A549 (cell line): ENCODE data around the gene ADAM12.

Experiments used
- BHLHE40 ChIP-seq: IDR thresholded peaks from 2 replicates; pipeline ENCODE4 v1.6.1; 2012; ENCODE audit warnings: low read depth, low read length, inconsistent platforms
- CBX2 ChIP-seq: fragments of 200-600 bp; sonication (generic); IDR thresholded peaks from 2 replicates; pipeline ENCODE4 v1.6.1; 2016; ENCODE audit warnings: low read depth, mild to moderate bottlenecking, borderline replicate concordance
- CHD2 ChIP-seq: fragments of 150-350 bp; IDR thresholded peaks from 2 replicates; pipeline ENCODE4 v1.6.1; 2014; ENCODE audit warnings: low read length; ENCODE audit not compliant: partially characterized antibody
- CTCF ChIP-seq: fragments of >200 bp; sonication (Bioruptor Twin); formaldehyde crosslinking; IDR thresholded peaks from 3 replicates; pipeline ENCODE4 v1.5.1; 2016
- ELK1 ChIP-seq: fragments of 150-350 bp; IDR thresholded peaks from 2 replicates; pipeline ENCODE4 v1.6.1; 2014; ENCODE audit warnings: low read depth, mild to moderate bottlenecking, low read length
- GATA3 ChIP-seq: IDR thresholded peaks from 2 replicates; pipeline ENCODE4 v1.6.1; 2012; ENCODE audit warnings: borderline replicate concordance
- HMGXB4 ChIP-seq: fragments of 250-450 bp; sonication (Bioruptor Pico); IDR thresholded peaks from 2 replicates; pipeline ENCODE4 v1.5.0; 2021; ENCODE audit warnings: mild to moderate bottlenecking, moderate library complexity, borderline replicate concordance
- KDM5A ChIP-seq: fragments of 200-600 bp; sonication (generic); IDR thresholded peaks from 2 replicates; pipeline ENCODE4 v1.6.1; 2016; ENCODE audit warnings: antibody characterized with exemption, mild to moderate bottlenecking
- MAX ChIP-seq: IDR thresholded peaks from 2 replicates; pipeline ENCODE4 v1.6.1; 2012
- NR3C1 ChIP-seq: fragments of >200 bp; sonication (Bioruptor Twin); formaldehyde crosslinking; IDR thresholded peaks from 3 replicates; pipeline ENCODE4 v1.6.1; 2017
- PHF8 ChIP-seq: fragments of 200-600 bp; sonication (generic); IDR thresholded peaks from 2 replicates; pipeline ENCODE4 v1.6.1; 2016; ENCODE audit warnings: low read depth, mild to moderate bottlenecking, antibody characterized with exemption, moderate library complexity, borderline replicate concordance
- POLR2A ChIP-seq: IDR thresholded peaks from 2 replicates; pipeline ENCODE4 v1.6.1; 2012; ENCODE audit warnings: mild to moderate bottlenecking, low read length
- USF2 ChIP-seq: fragments of 450-650 bp; IDR thresholded peaks from 2 replicates; pipeline ENCODE4 v1.6.1; 2014; ENCODE audit warnings: antibody characterized with exemption

- TF ChIP-seq CTCF: no peak
- no peak for TF ChIP-seq CHD2
- TF ChIP-seq BHLHE40: no peak
- no peak for TF ChIP-seq PHF8
- TF ChIP-seq GATA3: no peak
- no peak for TF ChIP-seq MAX
- no peak for TF ChIP-seq POLR2A
- TF ChIP-seq USF2: no peak
- no peak for TF ChIP-seq CBX2
- TF ChIP-seq NR3C1: no peak
- TF ChIP-seq KDM5A: no peak
- TF ChIP-seq HMGXB4 (CRISPR knock-in tag): no peak
- no peak for TF ChIP-seq ELK1
Measured at GRCh38 chr10:126235979-126236851, 152.1 kb downstream of the ADAM12 start.
